GM18517 (cell line): ENCODE data around the gene CAMTA1.
"Not testable (repeated sequence)": the region's sequence is repeated elsewhere in the genome, so short reads cannot be mapped to it uniquely, and the experiment has no call there.

ENCODE experiments used
- ATAC-seq: cut with Tn5 transposase; IDR thresholded peaks from one replicate; pipeline ENCODE4 v1.9.1; 2021; ENCODE audit warnings: mild to moderate bottlenecking, moderate library complexity; ENCODE audit not compliant: unreplicated experiment

CAMTA1 gene

GRCh38 chr1:6904476-6905170 lies 119.4 kb downstream of the CAMTA1 start:
- no peak for ATAC-seq

GRCh38 chr1:6905331-6905730 lies 120.1 kb downstream of the CAMTA1 start:
- ATAC-seq: no peak

- ATAC-seq: no peak
Observed at GRCh38 chr1:6905790-6906189, 120.5 kb downstream of the CAMTA1 start.

GRCh38 chr1:6906783-6907182 lies 121.5 kb downstream of the CAMTA1 start:
- no peak for ATAC-seq

- no peak for ATAC-seq
Observed at GRCh38 chr1:6907201-6907600, 121.9 kb downstream of the CAMTA1 start.

GRCh38 chr1:6907676-6908434 lies 122.6 kb downstream of the CAMTA1 start:
- ATAC-seq: no peak

- ATAC-seq: no peak
Observed at GRCh38 chr1:6909401-6909800, 124.1 kb downstream of the CAMTA1 start.

GRCh38 chr1:6909857-6910256 lies 124.6 kb downstream of the CAMTA1 start:
- ATAC-seq: no peak

- ATAC-seq: no peak
Observed at GRCh38 chr1:6911021-6911941, 126.0 kb downstream of the CAMTA1 start.

GRCh38 chr1:6911974-6912373 lies 126.7 kb downstream of the CAMTA1 start:
- no peak for ATAC-seq

- ATAC-seq: no peak
Observed at GRCh38 chr1:6912518-6912917, 127.3 kb downstream of the CAMTA1 start.

GRCh38 chr1:6913086-6913485 lies 127.8 kb downstream of the CAMTA1 start:
- ATAC-seq: no peak

- no peak for ATAC-seq
Observed at GRCh38 chr1:6914706-6915105, 129.5 kb downstream of the CAMTA1 start.

- ATAC-seq: no peak
Observed at GRCh38 chr1:6915999-6916565, 130.8 kb downstream of the CAMTA1 start.

GRCh38 chr1:6917067-6917466 lies 131.8 kb downstream of the CAMTA1 start:
- ATAC-seq: no peak

GRCh38 chr1:6918186-6918924 lies 133.1 kb downstream of the CAMTA1 start:
- no peak for ATAC-seq

GRCh38 chr1:6918925-6919511 lies 133.8 kb downstream of the CAMTA1 start:
- ATAC-seq: no peak

- not testable (repeated sequence) for ATAC-seq
Observed at GRCh38 chr1:6921506-6921905, 136.3 kb downstream of the CAMTA1 start.

GRCh38 chr1:6922096-6922931 lies 137.1 kb downstream of the CAMTA1 start:
- no peak for ATAC-seq
